ENCODE data around the gene RAD51B.
"Not testable (repeated sequence)": the region's sequence is repeated elsewhere in the genome, so short reads cannot be mapped to it uniquely, and the experiment has no call there.

RAD51B gene

DNA sequence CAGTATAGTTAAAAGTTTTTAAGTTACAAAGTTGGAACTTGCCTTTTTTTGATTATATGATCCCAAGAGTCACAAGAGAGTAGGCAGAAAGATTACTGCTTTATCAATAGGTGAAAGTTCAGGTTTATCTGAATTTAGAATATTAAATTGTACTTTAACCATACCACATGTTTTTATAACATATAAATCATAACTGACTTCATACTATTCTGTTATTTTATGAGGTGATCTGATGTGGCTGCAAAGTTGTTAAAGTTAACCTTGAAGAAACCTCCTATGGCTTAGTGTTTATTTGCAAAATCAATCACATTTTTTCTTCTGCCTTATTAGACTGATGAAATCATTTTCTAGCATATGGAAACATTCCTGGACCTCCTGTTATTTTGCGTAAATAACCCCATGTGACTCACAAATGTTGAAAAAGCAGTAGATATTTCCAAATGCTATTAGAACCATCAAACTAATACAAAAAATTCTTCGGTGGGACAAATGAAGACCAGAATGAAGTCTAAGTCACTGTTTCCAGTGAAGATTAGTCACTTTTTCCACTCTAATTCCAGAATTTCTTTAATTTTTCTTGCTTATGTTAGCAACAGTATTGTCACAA lies 132.1 kb downstream of the RAD51B start:
- DNase-seq = no peak

DNA sequence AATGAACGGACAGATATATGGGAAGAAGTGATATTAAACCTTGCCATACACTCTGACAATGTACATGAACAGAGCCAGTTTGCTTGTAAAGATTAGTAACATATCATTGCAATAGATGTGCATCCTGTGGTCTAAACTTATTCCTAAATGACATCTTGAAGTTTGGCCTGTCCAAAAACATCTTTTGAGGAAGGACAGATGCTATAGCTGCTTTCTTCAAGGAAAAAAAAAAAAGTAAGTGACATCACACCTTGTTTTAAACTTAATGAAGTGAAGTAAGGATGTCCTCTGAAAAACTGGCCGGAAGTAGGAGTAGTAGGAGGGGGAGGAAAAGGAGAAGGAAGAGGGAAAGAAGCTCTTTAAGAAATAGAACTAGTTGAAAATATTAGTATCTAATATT lies 132.8 kb downstream of the RAD51B start:
- DNase-seq = no peak

DNA sequence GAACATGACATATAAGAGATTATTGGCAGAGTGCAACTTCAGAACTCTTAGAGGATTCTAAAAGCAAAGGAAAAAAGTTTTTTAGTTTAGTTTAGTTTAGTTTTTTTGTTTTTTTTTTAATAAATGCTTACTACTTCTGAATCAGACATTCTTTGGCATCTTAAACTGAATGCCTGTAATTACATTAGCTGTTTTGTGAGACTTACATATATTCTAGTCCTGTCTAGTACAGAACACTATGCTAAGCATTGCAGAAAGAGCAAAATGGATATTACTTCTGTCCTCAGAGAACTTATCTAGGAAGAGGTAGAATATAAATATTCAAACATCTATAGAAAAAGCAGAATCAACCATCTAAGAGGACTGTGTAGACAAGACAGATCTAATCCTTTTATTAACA lies 133.2 kb downstream of the RAD51B start:
- no peak for DNase-seq

DNA sequence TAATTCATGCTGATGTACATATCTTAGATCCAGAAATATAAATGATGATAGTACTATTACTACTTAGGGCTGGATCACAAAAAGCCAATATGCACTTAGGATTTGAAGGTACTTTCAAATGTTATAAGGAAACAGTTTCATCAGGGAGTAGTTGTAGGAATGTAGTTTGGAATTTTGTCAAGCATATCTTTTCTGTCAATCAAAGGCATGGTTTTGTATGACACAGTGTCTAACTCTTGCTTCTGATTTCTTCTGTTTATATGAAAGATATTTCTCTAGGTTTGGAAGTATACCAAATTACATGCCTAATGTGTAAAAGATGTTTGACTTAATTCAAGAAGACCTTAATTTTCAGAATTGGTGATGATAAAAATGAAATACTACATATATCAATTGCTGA lies 135.7 kb downstream of the RAD51B start:
- no peak for DNase-seq

DNA sequence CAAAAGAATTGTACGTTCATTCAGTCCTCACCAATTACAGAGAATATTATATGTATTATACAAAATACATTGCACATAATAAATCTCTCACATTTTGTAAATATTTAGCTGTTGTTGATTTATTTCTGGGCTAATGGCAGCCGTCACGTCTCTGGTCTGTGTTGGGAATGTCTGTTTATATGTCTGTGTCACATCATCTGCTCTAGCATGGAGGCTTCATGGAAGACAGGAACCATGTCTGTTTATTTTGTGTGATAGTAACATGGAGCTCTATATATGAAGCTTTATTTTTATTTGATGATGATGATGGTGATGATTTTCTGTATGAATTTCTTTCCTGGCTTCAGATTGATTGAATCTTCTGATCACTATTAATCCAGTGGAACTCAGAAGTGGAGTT lies 138.4 kb downstream of the RAD51B start:
- DNase-seq = no peak

DNA sequence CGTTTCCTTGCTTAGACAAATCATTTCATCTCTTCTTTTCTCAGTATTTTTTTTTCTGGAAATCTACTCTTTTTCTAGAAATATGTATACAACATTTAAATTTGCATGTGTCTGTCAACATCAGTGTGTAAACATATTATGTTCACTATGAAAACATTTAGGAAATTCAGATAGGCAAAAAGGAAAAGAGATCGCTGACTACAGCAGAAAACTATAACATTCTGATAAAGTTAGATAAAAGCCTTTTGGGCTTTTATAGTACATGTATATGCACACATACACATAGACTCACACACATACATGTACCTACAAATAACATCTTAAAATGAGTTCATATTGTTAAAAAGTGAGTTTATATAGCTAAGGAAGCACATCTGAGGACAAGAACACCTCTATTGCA lies 142.1 kb downstream of the RAD51B start:
- no peak for DNase-seq

DNA sequence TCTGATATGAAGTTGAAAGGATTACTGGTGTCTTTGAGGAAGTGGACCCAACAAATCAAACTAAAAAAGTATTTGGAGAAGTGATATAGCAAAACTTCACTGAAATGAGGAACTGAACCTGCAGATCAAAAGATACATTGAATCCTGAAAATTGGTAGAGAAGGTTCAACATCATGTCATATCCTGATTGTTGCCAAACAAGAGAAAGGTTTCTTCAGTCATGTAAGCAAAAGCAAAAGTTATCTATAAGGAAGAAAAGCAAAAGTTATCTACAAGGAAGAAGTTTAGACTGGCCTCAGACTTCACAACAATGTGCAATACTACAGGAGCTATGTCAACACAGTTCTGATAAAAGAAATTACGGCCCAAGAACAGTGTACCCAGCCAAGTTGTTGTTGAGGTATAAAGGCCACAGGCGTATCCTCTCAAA lies 142.7 kb downstream of the RAD51B start:
- no peak for DNase-seq

DNA sequence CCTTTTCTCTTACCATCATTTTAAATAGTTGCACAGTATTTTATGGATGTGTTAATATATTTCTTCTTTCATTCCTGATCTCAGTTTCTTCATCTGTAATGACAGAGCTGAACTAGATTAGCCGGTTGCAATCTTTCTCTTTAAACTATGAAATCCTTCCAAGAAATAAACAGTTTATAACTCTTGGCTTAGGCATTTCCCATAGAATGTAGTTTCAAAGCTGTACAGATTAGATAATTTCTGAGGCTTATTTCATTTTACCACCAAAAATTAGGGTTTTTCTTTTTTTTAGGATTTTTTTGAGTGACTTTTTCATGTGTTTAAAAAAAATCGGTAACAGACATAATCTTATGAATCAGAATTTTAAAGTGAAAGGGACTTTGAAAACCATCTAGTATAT lies 144.0 kb downstream of the RAD51B start:
- no peak for DNase-seq

DNA sequence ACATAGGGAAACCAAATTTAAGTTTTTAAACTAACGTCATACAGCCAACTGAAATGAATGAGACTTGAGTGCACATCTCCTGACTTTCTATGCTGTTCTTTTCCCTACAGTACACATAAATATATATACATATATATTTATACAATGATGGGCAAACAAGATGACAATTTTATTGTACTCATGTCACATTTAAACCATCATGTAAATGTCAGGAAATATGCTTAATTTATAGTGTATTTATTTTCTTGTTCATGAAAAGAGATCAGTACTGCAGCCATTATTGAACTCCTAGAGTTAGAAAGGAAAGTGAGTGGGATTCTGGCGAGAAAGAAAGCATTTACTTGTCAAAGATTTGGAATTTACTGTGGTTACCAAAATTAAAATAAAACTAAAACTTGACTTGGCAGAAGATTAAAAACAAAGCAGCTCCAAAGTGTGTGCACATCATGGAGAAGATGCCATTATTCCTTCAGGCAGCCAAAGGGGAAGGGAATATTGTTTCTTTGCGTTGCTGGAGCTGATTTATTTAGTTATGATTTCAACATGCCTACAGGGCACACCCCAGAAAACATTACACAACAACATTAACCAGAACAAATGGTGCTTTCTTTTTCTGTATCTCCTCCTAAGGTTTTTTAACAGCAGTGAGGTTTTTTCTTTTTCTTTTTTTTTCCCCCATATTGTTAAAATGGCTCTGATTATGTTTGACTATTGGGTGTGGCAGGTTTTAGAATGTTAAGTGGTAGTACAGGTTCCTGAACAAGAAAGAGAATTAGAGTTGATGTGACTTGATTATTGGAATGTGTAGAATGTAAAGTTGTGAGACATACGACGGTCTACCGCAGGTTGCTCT lies 144.6 kb downstream of the RAD51B start:
- no peak for DNase-seq

DNA sequence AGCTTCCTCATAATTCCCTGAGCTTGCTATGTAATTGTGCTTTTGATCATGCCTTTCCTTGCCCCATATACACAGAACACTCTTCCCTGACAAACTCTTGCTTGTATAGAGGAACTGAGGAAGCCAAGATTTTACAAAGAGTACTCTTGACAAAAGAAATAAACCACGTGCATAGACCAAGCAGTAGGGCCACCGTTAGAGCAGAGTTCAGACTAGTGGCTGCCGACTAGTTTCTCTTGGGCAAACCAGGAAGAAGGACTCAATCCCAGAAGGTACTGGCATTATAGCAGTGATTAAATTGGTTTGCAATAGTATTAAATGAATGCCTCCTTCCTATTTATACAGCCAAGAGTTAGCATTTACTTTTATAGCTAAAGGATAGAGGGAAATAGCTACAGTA lies 146.1 kb downstream of the RAD51B start:
- DNase-seq = no peak

DNA sequence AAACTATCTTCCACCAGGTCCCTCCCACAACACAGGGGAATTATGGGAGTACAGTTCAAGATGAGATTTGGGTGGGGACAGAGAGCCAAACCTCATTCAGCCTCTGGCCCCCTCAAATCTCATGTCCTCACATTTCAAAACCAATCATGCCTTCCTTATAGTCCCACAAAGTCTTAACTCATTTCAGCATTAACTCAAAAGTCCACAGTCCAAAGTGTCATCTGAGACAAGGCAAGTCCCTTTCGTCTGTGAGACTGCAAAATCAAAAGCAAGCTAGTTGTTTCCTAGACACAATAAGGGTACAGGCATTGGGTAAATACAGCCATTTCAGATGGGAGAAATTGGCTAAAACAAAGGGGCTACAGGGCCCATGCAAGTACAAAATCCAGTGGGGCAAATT lies 147.6 kb downstream of the RAD51B start:
- no peak for DNase-seq

DNA sequence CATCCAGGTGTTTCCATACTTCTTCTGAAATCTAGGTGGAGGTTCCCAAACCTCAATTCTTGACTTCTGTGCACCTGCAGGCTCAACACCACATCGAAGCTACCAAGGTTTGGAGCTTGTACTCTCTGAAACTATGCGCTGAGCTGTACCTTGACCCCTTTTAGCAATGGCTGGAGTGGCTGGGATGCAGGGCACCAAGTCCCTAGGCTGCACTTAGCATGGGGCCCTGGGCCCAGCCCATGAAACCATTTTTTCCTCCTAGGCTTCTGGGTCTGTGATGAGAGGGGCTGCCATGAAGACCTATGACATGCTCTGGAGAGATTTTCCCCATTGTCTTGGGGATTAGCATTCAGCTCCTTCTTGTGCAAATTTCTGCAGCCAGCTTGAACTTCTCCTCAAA lies 148.4 kb downstream of the RAD51B start:
- not testable (repeated sequence) for DNase-seq

DNA sequence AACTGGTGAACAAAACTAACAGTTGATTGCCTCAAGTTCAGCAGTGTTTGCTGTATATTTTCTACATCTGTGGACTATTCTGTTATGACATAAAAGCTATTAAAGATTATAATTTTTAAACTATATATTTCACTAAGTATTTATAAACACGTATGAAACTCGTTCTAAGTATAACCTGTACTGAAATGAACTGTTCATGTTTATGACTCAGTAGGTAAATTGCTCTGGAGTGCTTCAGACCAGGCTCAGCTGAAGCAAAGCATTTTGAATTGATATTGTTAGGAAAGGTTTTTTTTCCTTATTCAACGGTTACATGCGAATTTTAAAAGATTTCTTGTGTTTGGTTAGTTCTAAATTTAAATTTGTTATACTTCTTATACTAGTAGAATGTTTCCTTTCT lies 151.3 kb downstream of the RAD51B start:
- no peak for DNase-seq

DNA sequence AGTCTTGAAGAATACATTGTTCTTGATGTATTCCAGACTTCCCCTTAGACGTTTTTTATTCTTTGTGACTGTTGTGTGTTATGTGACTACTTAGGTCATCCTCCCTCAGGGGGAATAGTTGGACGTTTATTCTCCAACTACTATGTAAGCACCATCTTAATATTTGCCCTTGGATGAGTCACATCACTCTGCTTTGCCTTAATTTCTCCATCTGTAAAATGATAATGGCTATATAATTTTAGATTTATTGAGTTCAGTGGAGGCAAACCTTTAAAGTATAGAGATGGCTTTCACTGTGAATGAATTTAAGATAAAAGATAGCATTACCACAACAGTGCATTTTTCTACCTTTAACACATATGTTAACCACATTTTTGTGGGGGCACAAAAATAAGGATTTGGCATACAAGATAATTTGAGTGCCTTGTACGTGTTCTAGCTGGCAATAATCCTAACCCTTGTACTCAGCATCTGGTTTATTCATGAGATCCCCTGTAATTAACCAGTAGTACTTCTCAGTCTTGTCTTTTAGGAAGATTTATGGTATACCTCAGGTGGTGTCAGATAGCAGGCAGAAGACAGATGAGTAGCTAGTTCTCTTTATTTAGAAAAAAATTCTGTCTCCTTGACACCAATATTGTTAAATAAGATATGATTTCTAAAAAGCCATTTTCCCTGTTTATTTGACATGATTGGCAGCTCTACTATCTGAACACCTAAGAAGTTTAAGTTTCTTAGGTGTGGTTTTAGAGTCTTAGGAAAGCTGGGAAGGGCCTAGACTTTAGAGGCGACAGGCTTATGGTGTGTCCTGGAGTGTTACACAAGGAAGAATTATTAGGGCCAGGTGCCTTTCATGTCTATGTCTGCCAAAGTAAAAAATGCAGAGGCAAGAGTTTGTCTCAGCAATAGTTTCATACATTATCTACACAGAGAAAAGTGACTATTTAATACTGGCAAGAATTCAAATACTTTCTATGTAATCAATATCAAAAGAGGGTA lies 152.3 kb downstream of the RAD51B start:
- DNase-seq = no peak

DNA sequence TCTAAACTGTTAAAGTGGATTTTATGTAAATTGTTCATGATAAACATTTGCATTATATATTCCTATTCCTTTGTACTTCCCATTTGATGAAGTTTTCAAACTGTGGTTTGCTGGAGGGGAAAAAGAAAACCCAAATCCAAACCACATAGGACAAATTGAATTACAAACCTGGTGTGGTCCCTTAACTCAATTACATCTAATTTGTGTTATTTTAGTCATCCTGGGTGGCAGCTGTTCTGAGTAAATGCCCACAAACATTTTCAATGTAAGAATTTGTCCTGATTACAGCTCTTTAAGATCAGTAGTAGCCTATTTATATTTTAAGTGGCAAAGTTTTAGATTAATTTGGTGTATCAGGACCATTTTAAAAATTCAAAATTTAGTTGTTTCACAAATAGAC lies 153.9 kb downstream of the RAD51B start:
- no peak for DNase-seq

DNA sequence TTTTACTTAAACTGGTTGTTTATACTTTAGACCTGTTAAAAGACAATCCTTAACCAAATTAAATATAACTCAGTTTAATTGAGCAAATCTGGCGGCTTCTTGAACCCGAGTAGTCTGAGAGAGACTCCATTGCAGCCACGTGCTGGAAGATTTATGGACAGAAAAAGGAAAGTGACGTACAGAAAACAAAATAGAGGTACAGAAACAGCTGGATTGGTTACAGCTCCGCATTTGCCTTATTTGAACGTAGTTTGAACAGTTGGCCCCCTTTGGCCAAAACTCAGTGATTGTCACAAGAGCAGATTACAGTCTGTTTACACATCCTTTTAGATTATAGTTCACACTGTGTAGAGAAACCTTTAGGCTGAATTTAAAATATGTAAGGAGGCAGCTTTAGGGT lies 155.9 kb downstream of the RAD51B start:
- DNase-seq = no peak

DNA sequence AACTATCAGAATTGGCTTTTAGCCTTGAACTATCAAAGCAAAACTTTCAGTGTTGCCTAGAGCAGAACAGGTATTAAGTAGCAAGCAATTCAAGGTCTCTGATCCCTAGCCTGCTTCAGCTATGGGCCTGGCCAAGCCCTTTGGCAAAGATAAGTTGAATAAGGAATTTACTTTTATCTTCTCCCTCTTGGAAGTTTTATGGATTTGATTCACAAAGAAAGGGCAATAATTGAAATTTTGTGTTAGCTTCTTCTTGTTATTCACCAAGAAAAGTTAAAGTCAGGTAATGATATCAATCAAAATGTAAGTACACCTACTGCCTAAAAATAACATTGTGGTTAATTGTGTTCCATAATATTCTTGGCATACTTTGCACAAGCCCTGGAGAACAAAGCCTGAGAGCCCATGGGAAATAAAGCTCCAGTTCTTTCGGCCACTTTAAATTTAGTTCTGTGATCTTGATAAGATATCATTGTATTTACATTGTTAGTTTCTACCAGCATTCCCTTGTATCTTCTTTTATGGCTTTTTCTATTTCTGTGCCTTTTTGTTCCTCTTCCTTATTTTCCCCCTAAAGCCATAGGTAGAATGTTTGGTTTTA lies 158.0 kb downstream of the RAD51B start:
- DNase-seq = no peak

DNA sequence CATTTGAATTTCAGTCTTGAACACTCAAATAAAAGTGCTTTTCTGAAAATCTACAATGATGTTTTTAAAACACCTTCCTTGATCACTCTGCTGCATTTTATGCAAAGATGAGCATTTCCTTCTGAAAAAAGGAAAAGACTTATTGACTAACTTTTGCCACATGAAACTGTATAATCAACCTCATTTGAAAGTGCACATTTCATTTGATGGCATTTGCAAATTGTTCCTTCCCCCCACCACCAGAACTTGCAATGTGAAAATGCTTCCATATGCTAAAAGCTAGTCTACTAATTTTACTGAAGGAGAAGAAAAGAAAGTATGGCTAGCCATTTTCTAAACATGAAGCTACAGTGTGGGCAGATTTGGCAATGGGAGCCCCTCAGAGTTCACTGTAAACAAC lies 159.2 kb downstream of the RAD51B start:
- DNase-seq = no peak

DNA sequence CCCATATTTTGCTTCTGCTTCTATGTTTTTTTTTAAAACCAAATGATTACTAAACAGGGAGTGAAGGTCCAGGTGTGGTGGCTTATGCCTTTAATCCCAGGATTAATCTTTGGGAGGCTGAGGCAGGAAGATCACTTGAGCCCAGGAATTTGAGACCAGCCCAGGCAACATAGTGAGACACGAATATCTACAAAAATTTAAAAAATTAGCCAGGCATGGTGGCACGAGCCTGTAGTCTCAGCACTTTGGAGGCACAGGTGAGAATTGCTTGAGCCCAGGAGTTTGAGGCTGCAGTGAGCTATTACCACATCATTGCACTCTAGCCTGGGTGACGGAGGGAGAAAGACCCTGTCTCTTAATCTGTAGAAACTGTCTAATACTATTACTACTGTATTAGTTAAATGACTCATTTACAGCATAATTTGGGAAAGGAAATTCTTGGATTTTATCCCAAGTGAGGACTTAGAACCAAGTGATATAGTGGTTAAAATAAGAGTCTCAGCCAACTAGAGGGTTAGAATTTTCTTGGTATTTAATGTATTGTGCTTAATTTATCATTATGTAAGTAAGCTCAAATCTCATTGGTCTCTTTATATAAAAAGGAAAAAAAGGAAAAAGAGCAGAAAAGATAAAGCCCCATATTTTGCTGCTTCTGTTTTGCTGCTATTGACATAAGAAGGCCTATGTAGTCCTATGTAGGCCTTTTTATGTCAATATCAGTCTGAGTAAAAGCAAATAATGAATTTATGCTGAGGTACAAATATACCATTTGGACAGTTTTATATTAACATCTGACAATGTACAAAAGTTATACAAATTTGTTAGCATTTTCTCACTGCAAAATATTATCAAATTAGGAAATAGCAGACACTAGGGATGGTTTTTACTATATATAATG lies 163.4 kb downstream of the RAD51B start:
- DNase-seq = no peak

DNA sequence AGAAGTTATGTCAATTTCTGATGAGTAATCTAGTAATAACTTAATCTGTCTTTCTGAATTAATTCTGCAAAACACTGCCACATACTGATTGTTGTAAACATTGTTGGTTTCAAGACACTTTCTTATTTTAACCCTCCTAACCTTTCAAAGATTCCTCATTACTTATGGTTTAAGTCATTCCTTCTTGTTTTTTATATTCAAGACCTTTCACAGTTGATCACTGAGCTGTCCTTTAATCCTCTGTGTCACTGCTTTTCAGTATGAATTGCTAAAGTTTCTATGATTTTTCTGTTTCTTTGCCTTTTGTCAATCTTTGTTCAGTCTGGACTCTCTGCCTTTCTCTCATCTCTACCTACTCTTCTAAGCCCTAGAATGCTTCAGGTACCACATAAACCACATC lies 164.7 kb downstream of the RAD51B start:
- no peak for DNase-seq

DNA sequence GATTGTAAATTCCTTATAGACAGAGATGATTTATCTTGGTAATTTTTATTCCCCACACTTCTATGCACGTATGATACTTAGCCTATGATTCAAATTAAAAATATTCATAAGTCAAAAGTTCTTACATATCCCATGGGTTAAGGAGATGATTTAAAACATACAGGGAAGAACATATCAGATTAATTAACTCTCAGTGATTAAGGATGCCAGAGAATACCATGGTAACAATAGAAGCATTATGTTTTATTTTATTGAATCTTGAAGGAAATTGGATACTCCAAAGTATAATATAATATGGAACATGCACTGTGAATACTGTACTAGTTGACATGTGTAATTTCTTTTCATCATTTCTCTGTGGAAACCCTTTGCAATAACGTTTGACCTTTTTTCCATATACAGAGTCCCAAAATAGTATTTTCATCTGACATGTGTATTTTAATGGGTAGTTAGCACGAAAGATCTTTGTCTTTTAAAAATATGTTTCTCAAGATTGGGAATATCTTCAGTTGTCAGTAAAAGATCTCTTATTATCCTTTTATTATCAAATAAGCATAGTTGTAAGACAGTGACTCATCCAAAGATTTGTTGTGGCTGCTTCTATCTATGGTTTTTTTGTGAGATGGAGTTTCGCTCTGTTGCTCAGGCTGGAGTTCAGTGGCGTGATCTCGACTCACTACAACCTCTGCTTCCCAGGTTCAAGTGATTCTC lies 166.7 kb downstream of the RAD51B start:
- no peak for DNase-seq

Data from activated effector memory CD4-positive, alpha-beta T cell treated with anti-CD3 and anti-CD28 coated beads, Interleukin-2, amount 50 U/mL, for 16 hours (primary cell).